Peyer's patch (tissue), 4 donors: ENCODE measurements around the gene ZNF649. TPM values are rescaled to one million over a fixed set of nuclear protein-coding genes. Genes with fewer than 3 reads are reported as not detected.
"Not testable (repeated sequence)": the region's sequence is repeated elsewhere in the genome, so short reads cannot be mapped to it uniquely, and the experiment has no call there.

ENCODE experiments used
- DNase-seq, 3 donors: peaks; one replicate each; pipeline ENCODE4 v3.0.0-alpha.2; 2017 to 2019
- H3K27ac ChIP-seq, 4 donors: fragments of 200-600 bp; sonication (generic); one replicate each; pipeline ENCODE4 v1.5.1; 2016 to 2019
- H3K27me3 ChIP-seq, 2 donors: fragments of 200-600 bp; sonication (generic); one replicate each; pipeline ENCODE4 v1.5.1; 2019
- H3K36me3 ChIP-seq, 3 donors: fragments of 200-600 bp; sonication (generic); one replicate each; pipeline ENCODE4 v1.5.1; 2016 to 2019
- H3K4me1 ChIP-seq, 4 donors: fragments of 200-600 bp; sonication (generic); one replicate each; pipeline ENCODE4 v1.5.1; 2016 to 2019
- H3K4me3 ChIP-seq, 4 donors: fragments of 200-600 bp; sonication (generic); 1 replicate in 3 of 4; 2 replicates in 1 of 4; pipeline ENCODE4 v1.5.1; 2016 to 2019; ENCODE audit warnings: mild to moderate bottlenecking in 1 of 4
- H3K9me3 ChIP-seq, 4 donors: fragments of 200-600 bp; sonication (generic); one replicate each; pipeline ENCODE4 v1.5.1; 2016 to 2019; ENCODE audit warnings: mild to moderate bottlenecking in 1 of 4
- CTCF ChIP-seq, 6 experiments: fragments of 450-650 bp in 4 of 6; fragments of 200-600 bp in 2 of 6; sonication (generic) in 1 of 6; IDR thresholded peaks; one replicate each; pipeline ENCODE4 v1.5.1; 2017 to 2019; ENCODE audit warnings: antibody characterized with exemption in 6 of 6, mild to moderate bottlenecking in 3 of 6, moderate library complexity in 1 of 6
- POLR2A ChIP-seq, 2 donors: fragments of 450-650 bp; IDR thresholded peaks; one replicate each; pipeline ENCODE4 v1.5.1; 2017; ENCODE audit warnings: antibody characterized with exemption in 2 of 2, mild to moderate bottlenecking in 2 of 2, moderate library complexity in 2 of 2
- total RNA-seq, 4 donors: library from RNA; depleted of rRNA; stranded (reverse); fragments of >200 nt; gene quantifications; one replicate each; pipeline ENCODE4 v1.1.0, GENCODE V29; 2016

Gene ZNF649
- total RNA-seq, 4 donors from 2014 or later, result 3.5 to 12.4 (median 9.4) TPM

GRCh38 chr19:51916167-51916566 is 11.3 kb upstream of the ZNF649 start:
- no peak for TF ChIP-seq CTCF (IDR thresholded peaks at IDR 0.05)
- no peak for TF ChIP-seq POLR2A (IDR thresholded peaks at IDR 0.05)
- no peak overlapping the region for H3K4me3 ChIP-seq
- H3K9me3 ChIP-seq, result peaks cover 0 to 68% (median 15%) of the 10 kb centered on the region in 4 donors
- no peak overlapping the region for H3K27ac ChIP-seq
- DNase-seq, result no peak
- no peaks in the 10 kb centered on the region for H3K27me3 ChIP-seq
- no peaks in the 10 kb centered on the region for H3K4me1 ChIP-seq
- H3K36me3 ChIP-seq, result no peaks in the 10 kb centered on the region

GRCh38 chr19:51915324-51915867 is 10.6 kb upstream of the ZNF649 start:
- H3K9me3 ChIP-seq, result peaks cover 0 to 61% (median 13%) of the 10 kb centered on the region in 4 donors

GRCh38 chr19:51907981-51908380 is 3.2 kb upstream of the ZNF649 start:
- not testable (repeated sequence) for DNase-seq, H3K27me3 ChIP-seq, H3K27ac ChIP-seq, H3K4me3 ChIP-seq, H3K9me3 ChIP-seq, H3K36me3 ChIP-seq, H3K4me1 ChIP-seq

More at GRCh38 chr19:51915324-51915867, 10.6 kb upstream of the ZNF649 start:
- H3K27me3 ChIP-seq, result no peaks in the 10 kb centered on the region
- no peak overlapping the region for H3K27ac ChIP-seq
- no peak overlapping the region for H3K4me3 ChIP-seq
- H3K36me3 ChIP-seq, result no peaks in the 10 kb centered on the region
- no peaks in the 10 kb centered on the region for H3K4me1 ChIP-seq
- TF ChIP-seq CTCF (IDR thresholded peaks at IDR 0.05) (no peak), POLR2A (IDR thresholded peaks at IDR 0.05) (no peak)
- no peak for DNase-seq

- H3K27me3 ChIP-seq, DNase-seq, H3K4me3 ChIP-seq, H3K27ac ChIP-seq, H3K36me3 ChIP-seq, H3K4me1 ChIP-seq: not testable (repeated sequence)
- peaks cover 0 to 20% (median 2%) of the 10 kb centered on the region in 4 donors for H3K9me3 ChIP-seq
These were observed 1.3 kb upstream of the ZNF649 start for GRCh38 chr19:51906108-51906507.

GRCh38 chr19:51905639-51906038 is 822 bp upstream of the ZNF649 start:
- H3K9me3 ChIP-seq, result peaks cover 0 to 23% (median 4%) of the 10 kb centered on the region in 4 donors
- H3K27me3 ChIP-seq, H3K36me3 ChIP-seq: not testable (repeated sequence)

GRCh38 chr19:51905206-51905605 is 389 bp upstream of the ZNF649 start:
- H3K9me3 ChIP-seq, result peaks cover 0 to 28% (median 4%) of the 10 kb centered on the region in 4 donors
- H3K36me3 ChIP-seq, result peaks cover 0 to 4% (median 0%) of the 10 kb centered on the region in 3 donors
- no peak for DNase-seq
- peaks cover 0 to 7% (median 6%) of the 10 kb centered on the region in 4 donors for H3K4me1 ChIP-seq
- TF ChIP-seq POLR2A (IDR thresholded peaks at IDR 0.05) (no peak), CTCF (IDR thresholded peaks at IDR 0.05) (no peak)
- H3K27ac ChIP-seq, result no peak overlapping the region
- peak overlapping the region in 1 of 4 donors; percentile 76 for H3K4me3 ChIP-seq
- H3K27me3 ChIP-seq, result no peaks in the 10 kb centered on the region

More at GRCh38 chr19:51905639-51906038, 822 bp upstream of the ZNF649 start:
- H3K27ac ChIP-seq, DNase-seq, H3K4me3 ChIP-seq, H3K4me1 ChIP-seq: not testable (repeated sequence)

- Histone ChIP-seq H3K4me1 (peaks cover 0 to 7% (median 6%) of the 10 kb centered on the region in 4 donors), H3K27me3 (no peaks in the 10 kb centered on the region), H3K4me3 (peak overlapping the region in 1 of 4 donors; percentile 67)
These were observed 1.6 kb downstream of the ZNF649 start for GRCh38 chr19:51903192-51903591.

More at GRCh38 chr19:51903192-51903591, 1.6 kb downstream of the ZNF649 start:
- peaks cover 0 to 43% (median 4%) of the 10 kb centered on the region in 4 donors for H3K9me3 ChIP-seq
- TF ChIP-seq POLR2A (IDR thresholded peaks at IDR 0.05), result no peak
- no peak for TF ChIP-seq CTCF (IDR thresholded peaks at IDR 0.05)
- peaks cover 0 to 24% (median 8%) of the 10 kb centered on the region in 3 donors for H3K36me3 ChIP-seq
- H3K27ac ChIP-seq, result no peak overlapping the region
- no peak for DNase-seq
